H1 (cell line): ENCODE data around the gene ATG7. TPM values are rescaled to one million over a fixed set of nuclear protein-coding genes. Genes with fewer than 3 reads are reported as not detected.

ENCODE experiments used
- SIN3A ChIP-seq, 2 experiments: IDR thresholded peaks in 1 of 2; conservative IDR thresholded peaks in 1 of 2; 2 replicates each; pipeline ENCODE4 v1.6.1; 2011 to 2012; ENCODE audit warnings: low read length in 2 of 2, improper control_type of control experiment in 1 of 2, low read depth in 1 of 2, mild to moderate bottlenecking in 1 of 2
- polyA plus RNA-seq, 7 experiments: library from polyadenylated mRNA; depleted of rRNA in 3 of 7; stranded (reverse) in 5 of 7; unstranded in 2 of 7; fragments of >200 nt in 5 of 7; fragments of 200-250 nt in 2 of 7; gene quantifications; 1 replicate in 5 of 7; 2 replicates in 1 of 7; 4 replicates in 1 of 7; pipeline versions ENCODE4 v1.2.1 to v1.2.3, GENCODE V29; 2011 to 2013; ENCODE audit warnings: missing spikeins in 2 of 7, mixed read lengths in 2 of 7
- total RNA-seq: library from RNA; stranded (reverse); fragmentation: NEBNext Ultra II Directional; extraction: Animal tissue kit (Norgen Biotek cat#: 25700); gene quantifications from 2 replicates; pipeline ENCODE4 v1.2.1, GENCODE V29; 2021

ATG7 gene
- total and polyA plus RNA-seq, 2 of the 8 experiments (the other 6 are each of a cell fraction or from before 2014, with no cell fraction given): 15.0 to 19.1 TPM

- TF ChIP-seq SIN3A (conservative IDR thresholded peaks at IDR 0.05 in 1 of 2, IDR thresholded peaks at IDR 0.05 in 1 of 2; ENCODE audit: low read depth in 1 of 2, low read length in 2 of 2): 0 out of 4 replicates have a peak, but pooled peaks of 1 of the 2 experiments have one; percentile 29
These were observed 310.2 kb downstream of the ATG7 start (continued) for GRCh38 chr3:11582191-11582968.
